Activated naive CD8-positive, alpha-beta T cell treated with anti-CD3 and anti-CD28 coated beads for 36 hours (primary cell): ENCODE results near the gene NUAK1. TPM values are rescaled to one million over a fixed set of nuclear protein-coding genes. Genes with fewer than 3 reads are reported as not detected.

ENCODE experiments used
- DNase-seq: peaks from one replicate; pipeline ENCODE4 v3.0.0; 2021
- H3K27ac Mint-ChIP-seq: one replicate; pipeline ENCODE4 v1.8.0; 2022; ENCODE audit warnings: mild to moderate bottlenecking, moderate library complexity, mixed read lengths
- H3K27me3 Mint-ChIP-seq: one replicate; pipeline ENCODE4 v1.8.0; 2022; ENCODE audit warnings: mild to moderate bottlenecking, mixed read lengths
- H3K36me3 Mint-ChIP-seq: one replicate; pipeline ENCODE4 v1.8.0; 2021; ENCODE audit warnings: mild to moderate bottlenecking, mixed read lengths
- H3K4me1 Mint-ChIP-seq: one replicate; pipeline ENCODE4 v1.8.0; 2021; ENCODE audit warnings: mixed read lengths
- H3K4me3 Mint-ChIP-seq: one replicate; pipeline ENCODE4 v1.8.0; 2022; ENCODE audit warnings: mild to moderate bottlenecking, moderate library complexity, mixed read lengths
- H3K9me3 Mint-ChIP-seq: one replicate; pipeline ENCODE4 v1.8.0; 2022; ENCODE audit warnings: mixed read lengths
- total RNA-seq, 2 experiments: library from RNA; stranded (reverse); gene quantifications; one replicate each; pipeline ENCODE4 v1.2.3, GENCODE V29; 2021

Gene NUAK1
- total RNA-seq, 2 experiments from 2014 or later = not detected

GRCh38 chr12:106140223-106140986 is 1.7 kb upstream of the NUAK1 start:
- Mint-ChIP-seq H3K27ac (no peak overlapping the region), H3K4me3 (no peak overlapping the region), H3K27me3 (peaks cover 62% of the 10 kb centered on the region), H3K9me3 (no peaks in the 10 kb centered on the region), H3K36me3 (no peaks in the 10 kb centered on the region), H3K4me1 (peaks cover 5% of the 10 kb centered on the region)
- no peak for DNase-seq

GRCh38 chr12:106139422-106140171 is 843 bp upstream of the NUAK1 start:
- Mint-ChIP-seq H3K4me1 (peaks cover 5% of the 10 kb centered on the region), H3K36me3 (no peaks in the 10 kb centered on the region), H3K27ac (no peak overlapping the region), H3K4me3 (no peak overlapping the region), H3K9me3 (no peaks in the 10 kb centered on the region), H3K27me3 (peaks cover 68% of the 10 kb centered on the region)
- peak; percentile 33 for DNase-seq

GRCh38 chr12:106138357-106138632 is 459 bp downstream of the NUAK1 start:
- Mint-ChIP-seq H3K4me1 (peaks cover 5% of the 10 kb centered on the region), H3K36me3 (no peaks in the 10 kb centered on the region), H3K9me3 (no peaks in the 10 kb centered on the region), H3K4me3 (no peak overlapping the region), H3K27ac (no peak overlapping the region), H3K27me3 (peaks cover 66% of the 10 kb centered on the region)
- DNase-seq = peak; percentile 7

GRCh38 chr12:106137530-106138356 is 1.0 kb downstream of the NUAK1 start:
- Mint-ChIP-seq H3K9me3 (no peaks in the 10 kb centered on the region), H3K27ac (no peak overlapping the region), H3K4me1 (peaks cover 5% of the 10 kb centered on the region), H3K27me3 (peaks cover 67% of the 10 kb centered on the region), H3K36me3 (no peaks in the 10 kb centered on the region), H3K4me3 (peak overlapping the region; percentile 40)
- DNase-seq = no peak

- DNase-seq = peak; percentile 55
- no peak overlapping the region for H3K27ac Mint-ChIP-seq
Observed at GRCh38 chr12:106136263-106136662, 2.5 kb downstream of the NUAK1 start.

GRCh38 chr12:106135781-106136180 is 3.0 kb downstream of the NUAK1 start:
- H3K4me3 Mint-ChIP-seq = no peak overlapping the region
- peaks cover 63% of the 10 kb centered on the region for H3K27me3 Mint-ChIP-seq

More at GRCh38 chr12:106136263-106136662, 2.5 kb downstream of the NUAK1 start:
- Mint-ChIP-seq H3K4me1 (peaks cover 5% of the 10 kb centered on the region), H3K9me3 (no peaks in the 10 kb centered on the region), H3K27me3 (peaks cover 61% of the 10 kb centered on the region), H3K4me3 (no peak overlapping the region), H3K36me3 (no peaks in the 10 kb centered on the region)

GRCh38 chr12:106135075-106135474 is 3.7 kb downstream of the NUAK1 start:
- Mint-ChIP-seq H3K36me3 (no peaks in the 10 kb centered on the region), H3K4me1 (peaks cover 5% of the 10 kb centered on the region), H3K27ac (no peak overlapping the region), H3K4me3 (no peak overlapping the region), H3K9me3 (no peaks in the 10 kb centered on the region), H3K27me3 (peaks cover 60% of the 10 kb centered on the region)
- DNase-seq = no peak

More at GRCh38 chr12:106135781-106136180, 3.0 kb downstream of the NUAK1 start:
- no peak for DNase-seq
- peaks cover 5% of the 10 kb centered on the region for H3K4me1 Mint-ChIP-seq
- no peak overlapping the region for H3K27ac Mint-ChIP-seq
- no peaks in the 10 kb centered on the region for H3K9me3 Mint-ChIP-seq
- H3K36me3 Mint-ChIP-seq = no peaks in the 10 kb centered on the region

- no peak overlapping the region for H3K27ac Mint-ChIP-seq
- H3K4me1 Mint-ChIP-seq = peaks cover 5% of the 10 kb centered on the region
- H3K27me3 Mint-ChIP-seq = peaks cover 59% of the 10 kb centered on the region
- no peaks in the 10 kb centered on the region for H3K36me3 Mint-ChIP-seq
- no peak overlapping the region for H3K4me3 Mint-ChIP-seq
- no peaks in the 10 kb centered on the region for H3K9me3 Mint-ChIP-seq
- DNase-seq = no peak
Observed at GRCh38 chr12:106134294-106134949, 4.3 kb downstream of the NUAK1 start.

- H3K4me3 Mint-ChIP-seq = no peak overlapping the region
- DNase-seq = no peak
- no peaks in the 10 kb centered on the region for H3K9me3 Mint-ChIP-seq
- H3K27me3 Mint-ChIP-seq = peaks cover 59% of the 10 kb centered on the region
- no peaks in the 10 kb centered on the region for H3K36me3 Mint-ChIP-seq
- H3K27ac Mint-ChIP-seq = no peak overlapping the region
- peaks cover 5% of the 10 kb centered on the region for H3K4me1 Mint-ChIP-seq
Observed at GRCh38 chr12:106133136-106134087, 5.3 kb downstream of the NUAK1 start.

GRCh38 chr12:106132175-106133135 is 6.3 kb downstream of the NUAK1 start:
- peaks cover 50% of the 10 kb centered on the region for H3K27me3 Mint-ChIP-seq
- no peak overlapping the region for H3K4me3 Mint-ChIP-seq
- peaks cover 5% of the 10 kb centered on the region for H3K4me1 Mint-ChIP-seq
- no peak for DNase-seq
- no peaks in the 10 kb centered on the region for H3K9me3 Mint-ChIP-seq
- H3K36me3 Mint-ChIP-seq = no peaks in the 10 kb centered on the region
- no peak overlapping the region for H3K27ac Mint-ChIP-seq

GRCh38 chr12:106131676-106132075 is 7.1 kb downstream of the NUAK1 start:
- Mint-ChIP-seq H3K27me3 (peaks cover 42% of the 10 kb centered on the region), H3K27ac (no peak overlapping the region), H3K9me3 (no peaks in the 10 kb centered on the region), H3K4me3 (no peak overlapping the region), H3K4me1 (peaks cover 2% of the 10 kb centered on the region), H3K36me3 (no peaks in the 10 kb centered on the region)
- DNase-seq = no peak

GRCh38 chr12:106130474-106131113 is 8.2 kb downstream of the NUAK1 start:
- Mint-ChIP-seq H3K4me3 (no peak overlapping the region), H3K4me1 (no peaks in the 10 kb centered on the region), H3K9me3 (no peaks in the 10 kb centered on the region), H3K27me3 (peaks cover 35% of the 10 kb centered on the region), H3K27ac (no peak overlapping the region), H3K36me3 (no peaks in the 10 kb centered on the region)
- DNase-seq = no peak
